Measurements from ENCODE around the gene RETREG3.

RETREG3 gene

DNA sequence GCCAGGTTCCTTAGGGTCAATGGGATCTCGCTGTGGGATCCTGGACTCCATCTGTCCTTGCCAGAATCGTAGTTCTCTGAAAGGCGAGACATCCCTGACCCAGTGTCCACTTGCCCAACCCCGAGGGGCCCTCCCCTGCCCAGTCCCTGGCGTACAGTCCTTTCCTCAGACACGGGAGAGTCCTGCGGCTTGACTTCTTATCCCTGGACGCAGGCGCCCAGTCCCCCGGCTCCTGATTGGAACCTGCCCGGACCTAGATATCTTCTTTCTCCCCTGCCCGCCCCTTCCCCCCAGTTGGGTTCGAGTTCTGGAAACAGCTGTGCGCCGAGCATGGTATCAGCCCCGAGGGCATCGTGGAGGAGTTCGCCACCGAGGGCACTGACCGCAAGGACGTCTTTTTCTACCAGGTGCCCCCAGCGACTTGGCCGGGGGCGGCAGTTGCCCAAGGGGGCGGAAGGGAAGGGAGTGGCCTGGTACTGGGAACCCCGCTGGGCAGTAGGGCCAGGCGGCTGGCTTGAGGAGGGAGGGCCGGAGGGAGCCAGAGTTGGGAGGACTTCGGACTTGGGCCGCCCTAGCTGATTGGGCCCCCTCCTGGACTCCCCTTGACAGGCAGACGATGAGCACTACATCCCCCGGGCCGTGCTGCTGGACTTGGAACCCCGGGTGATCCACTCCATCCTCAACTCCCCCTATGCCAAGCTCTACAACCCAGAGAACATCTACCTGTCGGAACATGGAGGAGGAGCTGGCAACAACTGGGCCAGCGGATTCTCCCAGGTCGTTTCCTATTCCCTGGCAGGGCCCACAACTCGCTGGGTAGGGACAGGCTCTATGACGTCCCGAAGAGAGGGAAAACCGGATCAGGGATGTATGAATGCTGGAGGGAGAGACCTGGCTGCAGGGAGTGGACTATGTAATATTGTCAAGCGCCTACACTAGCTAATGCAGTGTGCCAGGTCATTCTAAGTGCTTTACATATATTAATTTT is 934 bp upstream of the RETREG3 start:
- TF ChIP-seq REST (IDR thresholded peaks at IDR 0.05; ENCODE audit: insufficient read depth in 1 of 2, low read depth in 2 of 2, low read length in 2 of 2) = peak in 1 of 2 experiments; percentile 47; a peak in 1 of 4 replicates

DNA sequence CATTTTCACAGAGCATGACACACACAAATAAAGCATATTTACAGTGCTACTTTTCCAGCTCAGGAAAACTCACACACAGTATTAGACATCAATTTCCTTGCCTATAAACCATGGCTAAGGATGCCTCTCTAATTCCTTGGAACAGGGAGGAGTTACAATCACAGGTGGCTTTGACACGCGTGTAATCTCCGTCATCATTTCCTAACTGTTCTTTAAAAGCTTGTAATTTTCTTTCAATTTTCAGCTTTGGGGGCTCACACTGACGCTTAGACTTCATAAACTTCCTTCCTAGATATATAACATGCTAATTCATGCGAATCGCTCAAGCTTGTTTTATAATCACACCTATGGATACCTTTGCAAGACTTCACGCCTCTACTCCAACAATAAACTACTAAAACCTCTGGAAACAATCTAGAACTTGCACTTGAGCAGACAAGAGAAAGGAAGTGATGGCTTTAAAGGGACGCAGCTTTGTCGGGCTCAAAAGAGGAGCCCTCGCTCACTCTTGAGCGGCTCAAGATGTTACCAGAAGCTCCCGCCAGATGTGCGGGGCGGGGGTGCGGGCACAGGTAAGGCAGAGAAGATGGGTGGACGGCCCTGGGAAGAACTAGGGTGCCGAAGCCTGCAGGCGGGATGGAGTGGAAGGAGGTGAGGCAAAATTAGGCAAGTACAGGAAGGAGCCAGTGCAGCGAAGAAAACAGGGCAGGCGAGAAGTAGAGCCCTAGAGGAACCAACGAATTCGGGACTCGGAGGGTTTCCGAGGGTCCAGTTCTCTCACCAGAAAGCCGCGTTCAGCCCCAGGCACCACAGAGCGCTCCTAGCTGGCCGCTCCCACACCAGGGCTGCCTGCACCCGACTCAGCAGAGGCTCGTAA is 631 bp downstream of the RETREG3 start:
- no peak for TF ChIP-seq FOXP2 (optimal IDR thresholded peaks at IDR 0.05; ENCODE audit: borderline replicate concordance, extremely low read depth, extremely low read length, insufficient read depth)
- no peak for TF ChIP-seq TAF1 (IDR thresholded peaks at IDR 0.05; ENCODE audit: borderline replicate concordance, insufficient read depth, low read length)
- TF ChIP-seq SIN3A (IDR thresholded peaks at IDR 0.05; ENCODE audit: borderline replicate concordance, insufficient read depth, low read length) = no peak
- no peak for TF ChIP-seq REST (IDR thresholded peaks at IDR 0.05; ENCODE audit: insufficient read depth in 1 of 2, low read depth in 2 of 2, low read length in 2 of 2)

- TF ChIP-seq POLR2AphosphoS5 (IDR thresholded peaks at IDR 0.05; ENCODE audit: low read depth, low read length) (no peak), FOXP2 (optimal IDR thresholded peaks at IDR 0.05; ENCODE audit: borderline replicate concordance, extremely low read depth, extremely low read length, insufficient read depth) (no peak), SIN3A (IDR thresholded peaks at IDR 0.05; ENCODE audit: borderline replicate concordance, insufficient read depth, low read length) (no peak), REST (IDR thresholded peaks at IDR 0.05; ENCODE audit: insufficient read depth in 1 of 2, low read depth in 2 of 2, low read length in 2 of 2) (no peak), TAF1 (IDR thresholded peaks at IDR 0.05; ENCODE audit: borderline replicate concordance, insufficient read depth, low read length) (no peak)
Observed at GRCh38 chr17:42607769-42608168, 1.4 kb downstream of the RETREG3 start.

DNA sequence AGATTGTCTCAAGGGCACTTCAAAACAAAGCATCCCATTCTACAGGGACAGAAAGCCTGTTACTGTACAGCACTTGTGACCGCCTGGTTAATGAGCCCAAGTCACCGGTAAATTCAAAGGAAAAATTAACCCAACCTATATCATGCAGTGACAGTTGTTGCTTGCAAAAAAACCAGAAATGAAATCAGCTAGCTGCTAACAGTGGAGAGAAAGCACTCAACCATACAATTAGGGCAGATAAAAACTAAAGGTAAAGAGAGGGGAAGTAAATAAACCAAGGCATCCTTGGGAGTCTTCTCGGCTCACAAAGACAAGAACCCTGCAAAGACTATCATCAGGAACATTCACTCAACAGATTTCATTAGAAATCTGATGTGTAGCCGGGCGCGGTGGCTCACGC is 5.9 kb downstream of the RETREG3 start:
- TF ChIP-seq REST (IDR thresholded peaks at IDR 0.05; ENCODE audit: insufficient read depth in 1 of 2, low read depth in 2 of 2, low read length in 2 of 2) (no peak), POLR2AphosphoS5 (IDR thresholded peaks at IDR 0.05; ENCODE audit: low read depth, low read length) (no peak), TAF1 (IDR thresholded peaks at IDR 0.05; ENCODE audit: borderline replicate concordance, insufficient read depth, low read length) (no peak), FOXP2 (optimal IDR thresholded peaks at IDR 0.05; ENCODE audit: borderline replicate concordance, extremely low read depth, extremely low read length, insufficient read depth) (no peak), SIN3A (IDR thresholded peaks at IDR 0.05; ENCODE audit: borderline replicate concordance, insufficient read depth, low read length) (no peak)
